Prostate gland (tissue), 2 donors: ENCODE measurements around the gene OR51I2. TPM values are rescaled to one million over a fixed set of nuclear protein-coding genes. Genes with fewer than 3 reads are reported as not detected.

Source experiments
- DNase-seq: peaks from one replicate; pipeline ENCODE4 v3.0.0-alpha.2; 2019; ENCODE audit warnings: low spot score
- H3K27ac ChIP-seq, 2 donors: fragments of 200-600 bp; sonication (generic); 2 replicates each; pipeline ENCODE4 v1.5.1; 2017 to 2019
- H3K27me3 ChIP-seq: fragments of 200-600 bp; sonication (generic); replicated peaks from 2 replicates; pipeline ENCODE4 v1.5.1; 2019; ENCODE audit not compliant: insufficient read depth
- H3K36me3 ChIP-seq, 2 donors: fragments of 200-600 bp; sonication (generic); 1 replicate in 1 of 2; 2 replicates in 1 of 2; pipeline versions ENCODE4 v1.5.1 to v1.8.1; 2017 to 2019
- H3K4me1 ChIP-seq: fragments of 200-600 bp; sonication (generic); replicated peaks from 2 replicates; pipeline ENCODE4 v1.5.1; 2019
- H3K4me3 ChIP-seq, 2 donors: fragments of 200-600 bp; sonication (generic); 2 replicates each; pipeline ENCODE4 v1.5.1; 2017 to 2019
- H3K9me3 ChIP-seq: fragments of 200-600 bp; sonication (generic); 2 replicates; pipeline ENCODE4 v1.5.1; 2017
- POLR2A ChIP-seq: fragments of 450-650 bp; IDR thresholded peaks from one replicate; pipeline ENCODE4 v1.6.1; 2016; ENCODE audit warnings: antibody characterized with exemption, mild to moderate bottlenecking
- POLR2AphosphoS5 ChIP-seq: sonication (generic); formaldehyde crosslinking; IDR thresholded peaks from one replicate; pipeline ENCODE4 v1.6.1; 2017; ENCODE audit warnings: antibody characterized with exemption
- WGBS: methylation state at CpG from one replicate; pipeline ENCODE4 v1.1.5; 2018; 5-methylcytosine and 5-hydroxymethylcytosine counted together
- intact Hi-C: fragments of 100-400 bp; cut with DNase I; formaldehyde crosslinking; loops from one replicate; pipeline ENCODE4 v1.14.2; 2022
- total RNA-seq, 2 donors: library from RNA; depleted of rRNA; stranded (reverse); fragments of >200 nt; gene quantifications; one replicate each; pipeline ENCODE4 v1.1.0, GENCODE V29; 2016
- TF ChIP-seq, protein P1 (sequence below), 4 experiments: fragments of 200-600 bp in 2 of 4; fragments of 450-650 bp in 2 of 4; sonication (generic) in 2 of 4; IDR thresholded peaks; 1 replicate in 3 of 4; 2 replicates in 1 of 4; pipeline ENCODE4 v1.5.1; 2016 to 2019; ENCODE audit warnings: antibody characterized with exemption in 4 of 4, mild to moderate bottlenecking in 2 of 4, moderate library complexity in 2 of 4

Gene OR51I2
- total RNA-seq, 2 donors from 2014 or later = not detected

DNA sequence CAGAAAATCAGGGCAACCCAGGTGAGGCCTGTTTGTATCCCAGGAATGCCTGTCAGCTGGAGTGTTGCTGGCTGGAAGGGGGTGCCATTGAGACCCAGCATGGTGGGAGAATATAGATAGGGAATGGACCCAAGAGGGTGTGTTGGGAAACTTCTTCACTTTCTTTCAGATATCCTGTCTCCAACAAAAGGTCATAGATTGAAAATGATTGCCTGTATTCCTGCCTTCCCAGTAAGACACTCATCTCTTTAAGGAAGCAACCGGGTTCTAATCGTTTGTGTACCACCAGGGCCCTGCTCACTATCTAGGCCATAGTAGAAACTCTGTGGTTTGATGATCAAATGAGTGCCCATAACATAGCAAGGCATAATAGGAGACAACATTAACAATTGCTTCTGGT is 7.7 kb upstream of the OR51I2 start, which contains the start of gene OR51I1:
Gene OR51I1 (minus strand): TSS at position 101 of the 400 bp plus-strand sequence. CDS start 0 bp downstream, at position 101.
- H3K27ac ChIP-seq = no peak within 1 kb of the TSS
- no peaks in the 10 kb centered on the region for H3K27me3 ChIP-seq
- H3K4me3 ChIP-seq = no peak within 1 kb of the TSS
- no peak for TF ChIP-seq POLR2AphosphoS5
- no peak for TF ChIP-seq POLR2A
- TF ChIP-seq, protein P1, sequence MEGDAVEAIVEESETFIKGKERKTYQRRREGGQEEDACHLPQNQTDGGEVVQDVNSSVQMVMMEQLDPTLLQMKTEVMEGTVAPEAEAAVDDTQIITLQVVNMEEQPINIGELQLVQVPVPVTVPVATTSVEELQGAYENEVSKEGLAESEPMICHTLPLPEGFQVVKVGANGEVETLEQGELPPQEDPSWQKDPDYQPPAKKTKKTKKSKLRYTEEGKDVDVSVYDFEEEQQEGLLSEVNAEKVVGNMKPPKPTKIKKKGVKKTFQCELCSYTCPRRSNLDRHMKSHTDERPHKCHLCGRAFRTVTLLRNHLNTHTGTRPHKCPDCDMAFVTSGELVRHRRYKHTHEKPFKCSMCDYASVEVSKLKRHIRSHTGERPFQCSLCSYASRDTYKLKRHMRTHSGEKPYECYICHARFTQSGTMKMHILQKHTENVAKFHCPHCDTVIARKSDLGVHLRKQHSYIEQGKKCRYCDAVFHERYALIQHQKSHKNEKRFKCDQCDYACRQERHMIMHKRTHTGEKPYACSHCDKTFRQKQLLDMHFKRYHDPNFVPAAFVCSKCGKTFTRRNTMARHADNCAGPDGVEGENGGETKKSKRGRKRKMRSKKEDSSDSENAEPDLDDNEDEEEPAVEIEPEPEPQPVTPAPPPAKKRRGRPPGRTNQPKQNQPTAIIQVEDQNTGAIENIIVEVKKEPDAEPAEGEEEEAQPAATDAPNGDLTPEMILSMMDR (IDR thresholded peaks at IDR 0.05) = no peak
- no peaks in the 10 kb centered on the region for H3K36me3 ChIP-seq
- no peaks in the 10 kb centered on the region for H3K9me3 ChIP-seq
- H3K4me1 ChIP-seq = no peaks in the 10 kb centered on the region
- DNase-seq = no peak
- intact Hi-C loops = no loop called here
- 40% methylated on average over 2 of the region's 2 CpGs for WGBS

DNA sequence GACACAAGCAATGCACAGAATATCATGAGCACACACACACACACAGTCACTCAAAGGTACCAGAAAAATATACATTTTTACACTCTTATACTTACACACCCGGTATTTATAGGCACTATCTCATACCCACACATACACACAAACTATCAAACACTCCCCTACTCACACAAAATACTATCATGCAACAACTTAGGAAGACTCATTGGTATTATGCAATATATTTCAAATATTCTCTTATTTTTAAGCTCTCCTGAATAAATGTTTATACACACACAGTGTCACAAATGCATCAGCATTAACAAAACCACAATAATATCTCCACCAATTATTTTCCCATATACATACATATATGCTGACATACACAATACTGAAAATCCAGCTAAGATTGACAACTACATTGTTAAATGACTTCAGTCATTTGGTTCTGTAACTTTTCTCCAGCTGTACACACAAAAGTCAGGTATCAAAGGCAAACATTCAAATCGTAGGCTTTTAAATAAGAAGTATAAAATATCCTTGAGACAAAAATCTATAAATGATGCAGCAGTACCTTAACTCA is 5.2 kb upstream of the OR51I2 start:
- WGBS = 32% methylated on average over 2 of the region's 2 CpGs
- no peaks in the 10 kb centered on the region for H3K27me3 ChIP-seq
- no peak overlapping the region for H3K4me3 ChIP-seq
- no peaks in the 10 kb centered on the region for H3K4me1 ChIP-seq
- DNase-seq = no peak
- no peaks in the 10 kb centered on the region for H3K9me3 ChIP-seq
- intact Hi-C loops = no loop called here
- H3K27ac ChIP-seq = no peak overlapping the region
- TF ChIP-seq POLR2A = no peak
- TF ChIP-seq, protein P1 (IDR thresholded peaks at IDR 0.05) = no peak
- no peak for TF ChIP-seq POLR2AphosphoS5
- no peaks in the 10 kb centered on the region for H3K36me3 ChIP-seq

GRCh38 chr11:5449432-5449831 is 309 bp downstream of the OR51I2 start:
- DNase-seq = no peak
- TF ChIP-seq, protein P1 (IDR thresholded peaks at IDR 0.05) = no peak
- TF ChIP-seq POLR2A (no peak), POLR2AphosphoS5 (no peak)
- H3K4me1 ChIP-seq = no peaks in the 10 kb centered on the region
- 88% methylated on average over 4 of the region's 4 CpGs for WGBS
- H3K9me3 ChIP-seq = no peaks in the 10 kb centered on the region
- no peak overlapping the region for H3K4me3 ChIP-seq
- no peaks in the 10 kb centered on the region for H3K27me3 ChIP-seq
- no peak overlapping the region for H3K27ac ChIP-seq
- intact Hi-C loops = no loop called here
- no peaks in the 10 kb centered on the region for H3K36me3 ChIP-seq

DNA sequence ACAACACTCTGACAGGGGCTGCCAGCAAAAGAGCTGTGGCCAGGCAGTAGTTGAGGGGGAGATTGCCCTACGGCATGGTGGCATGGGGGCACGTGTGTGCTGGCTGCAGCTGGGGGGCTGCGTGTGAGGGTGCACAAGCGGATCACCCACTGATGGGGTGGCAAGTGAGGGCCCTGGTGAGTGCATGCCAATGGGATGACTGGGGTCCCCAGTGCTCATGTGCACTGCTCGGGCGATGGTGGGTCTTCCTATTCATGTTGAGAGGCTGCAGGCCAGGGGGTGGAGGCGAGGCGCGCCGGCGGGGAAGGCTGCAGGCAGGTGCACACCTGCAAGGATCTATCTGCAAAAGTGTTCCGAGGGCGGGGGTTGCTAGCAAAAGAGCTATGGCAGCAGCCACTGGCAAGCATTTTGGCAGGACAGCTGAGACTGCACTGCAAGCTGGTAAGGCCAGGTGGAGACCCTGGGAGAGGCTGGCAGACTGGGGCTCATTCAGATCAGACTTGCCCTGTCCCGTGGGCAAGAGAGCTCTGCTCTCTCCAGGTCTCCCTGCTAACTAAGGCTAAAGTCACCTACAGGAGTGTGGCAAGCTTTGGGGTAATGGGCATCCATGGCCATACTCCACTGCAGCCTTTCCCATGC is 12.0 kb downstream of the OR51I2 start:
- Histone ChIP-seq H3K36me3 (no peaks in the 10 kb centered on the region), H3K9me3 (no peaks in the 10 kb centered on the region), H3K4me1 (no peaks in the 10 kb centered on the region), H3K27me3 (no peaks in the 10 kb centered on the region), H3K4me3 (no peak overlapping the region), H3K27ac (no peak overlapping the region)
- intact Hi-C loops = no loop called here
- TF ChIP-seq, protein P1 (IDR thresholded peaks at IDR 0.05) = no peak
- TF ChIP-seq POLR2AphosphoS5 = no peak
- no peak for TF ChIP-seq POLR2A
- no peak for DNase-seq
- WGBS = 97% methylated on average over 14 of the region's 14 CpGs

GRCh38 chr11:5467527-5467926 is 18.4 kb downstream of the OR51I2 start:
- Histone ChIP-seq H3K36me3 (no peaks in the 10 kb centered on the region), H3K27me3 (no peaks in the 10 kb centered on the region), H3K4me1 (no peaks in the 10 kb centered on the region), H3K27ac (no peak overlapping the region), H3K9me3 (no peaks in the 10 kb centered on the region), H3K4me3 (no peak overlapping the region)
- intact Hi-C loops = no loop called here
- TF ChIP-seq, protein P1 (IDR thresholded peaks at IDR 0.05) = no peak
- TF ChIP-seq POLR2A (no peak), POLR2AphosphoS5 (no peak)
- no peak for DNase-seq
- 58% methylated on average over 2 of the region's 2 CpGs for WGBS
